ENCODE data around the gene INTS2.

DNA sequence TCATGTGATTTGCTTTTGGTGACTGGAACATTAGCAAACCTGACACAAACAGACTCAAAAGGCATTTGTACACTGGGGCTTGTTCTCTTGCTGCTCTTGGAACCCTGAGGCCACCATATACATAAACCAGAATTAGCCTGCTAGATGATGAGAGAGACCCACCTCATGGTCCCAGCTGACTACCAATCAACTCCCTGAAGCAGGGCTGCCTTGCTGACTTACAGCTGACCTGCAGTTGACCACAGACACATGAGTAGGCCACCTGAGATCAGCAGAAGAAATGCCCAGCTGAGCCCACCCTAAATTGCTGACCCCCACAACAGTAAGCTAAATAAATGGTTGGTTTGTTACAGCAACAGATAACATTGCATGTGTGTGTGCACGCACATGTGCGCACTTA, 93.2 kb downstream of the INTS2 start:
- TF ChIP-seq, protein P1, sequence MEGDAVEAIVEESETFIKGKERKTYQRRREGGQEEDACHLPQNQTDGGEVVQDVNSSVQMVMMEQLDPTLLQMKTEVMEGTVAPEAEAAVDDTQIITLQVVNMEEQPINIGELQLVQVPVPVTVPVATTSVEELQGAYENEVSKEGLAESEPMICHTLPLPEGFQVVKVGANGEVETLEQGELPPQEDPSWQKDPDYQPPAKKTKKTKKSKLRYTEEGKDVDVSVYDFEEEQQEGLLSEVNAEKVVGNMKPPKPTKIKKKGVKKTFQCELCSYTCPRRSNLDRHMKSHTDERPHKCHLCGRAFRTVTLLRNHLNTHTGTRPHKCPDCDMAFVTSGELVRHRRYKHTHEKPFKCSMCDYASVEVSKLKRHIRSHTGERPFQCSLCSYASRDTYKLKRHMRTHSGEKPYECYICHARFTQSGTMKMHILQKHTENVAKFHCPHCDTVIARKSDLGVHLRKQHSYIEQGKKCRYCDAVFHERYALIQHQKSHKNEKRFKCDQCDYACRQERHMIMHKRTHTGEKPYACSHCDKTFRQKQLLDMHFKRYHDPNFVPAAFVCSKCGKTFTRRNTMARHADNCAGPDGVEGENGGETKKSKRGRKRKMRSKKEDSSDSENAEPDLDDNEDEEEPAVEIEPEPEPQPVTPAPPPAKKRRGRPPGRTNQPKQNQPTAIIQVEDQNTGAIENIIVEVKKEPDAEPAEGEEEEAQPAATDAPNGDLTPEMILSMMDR (IDR thresholded peaks at IDR 0.05; ENCODE audit: low read depth, low read length), result no peak
- TF ChIP-seq POLR2A (IDR thresholded peaks at IDR 0.05; ENCODE audit: extremely low read depth, insufficient read length), result no peak
- TF ChIP-seq, protein P2, sequence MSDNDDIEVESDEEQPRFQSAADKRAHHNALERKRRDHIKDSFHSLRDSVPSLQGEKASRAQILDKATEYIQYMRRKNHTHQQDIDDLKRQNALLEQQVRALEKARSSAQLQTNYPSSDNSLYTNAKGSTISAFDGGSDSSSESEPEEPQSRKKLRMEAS (IDR thresholded peaks at IDR 0.05; ENCODE audit: low read depth, low read length), result no peak
- no peak for TF ChIP-seq MYC (IDR thresholded peaks at IDR 0.05; ENCODE audit: low read depth, low read length)

Data from NB4 (cell line).